Prostate gland (tissue), 2 donors: ENCODE results near the gene RUFY4. TPM values are rescaled to one million over a fixed set of nuclear protein-coding genes. Genes with fewer than 3 reads are reported as not detected.

ENCODE experiments used
- DNase-seq: peaks from one replicate; pipeline ENCODE4 v3.0.0-alpha.2; 2019; ENCODE audit warnings: low spot score
- H3K27ac ChIP-seq, 2 donors: fragments of 200-600 bp; sonication (generic); 2 replicates each; pipeline ENCODE4 v1.5.1; 2017 to 2019
- H3K27me3 ChIP-seq: fragments of 200-600 bp; sonication (generic); replicated peaks from 2 replicates; pipeline ENCODE4 v1.5.1; 2019; ENCODE audit not compliant: insufficient read depth
- H3K36me3 ChIP-seq, 2 donors: fragments of 200-600 bp; sonication (generic); 1 replicate in 1 of 2; 2 replicates in 1 of 2; pipeline versions ENCODE4 v1.5.1 to v1.8.1; 2017 to 2019
- H3K4me1 ChIP-seq: fragments of 200-600 bp; sonication (generic); replicated peaks from 2 replicates; pipeline ENCODE4 v1.5.1; 2019
- H3K4me3 ChIP-seq, 2 donors: fragments of 200-600 bp; sonication (generic); 2 replicates each; pipeline ENCODE4 v1.5.1; 2017 to 2019
- H3K9me3 ChIP-seq: fragments of 200-600 bp; sonication (generic); 2 replicates; pipeline ENCODE4 v1.5.1; 2017
- POLR2A ChIP-seq: fragments of 450-650 bp; IDR thresholded peaks from one replicate; pipeline ENCODE4 v1.6.1; 2016; ENCODE audit warnings: antibody characterized with exemption, mild to moderate bottlenecking
- POLR2AphosphoS5 ChIP-seq: sonication (generic); formaldehyde crosslinking; IDR thresholded peaks from one replicate; pipeline ENCODE4 v1.6.1; 2017; ENCODE audit warnings: antibody characterized with exemption
- WGBS: methylation state at CpG from one replicate; pipeline ENCODE4 v1.1.5; 2018; 5-methylcytosine and 5-hydroxymethylcytosine counted together
- intact Hi-C: fragments of 100-400 bp; cut with DNase I; formaldehyde crosslinking; loops from one replicate; pipeline ENCODE4 v1.14.2; 2022
- total RNA-seq, 2 donors: library from RNA; depleted of rRNA; stranded (reverse); fragments of >200 nt; gene quantifications; one replicate each; pipeline ENCODE4 v1.1.0, GENCODE V29; 2016
- TF ChIP-seq, protein P1 (sequence below), 4 experiments: fragments of 200-600 bp in 2 of 4; fragments of 450-650 bp in 2 of 4; sonication (generic) in 2 of 4; IDR thresholded peaks; 1 replicate in 3 of 4; 2 replicates in 1 of 4; pipeline ENCODE4 v1.5.1; 2016 to 2019; ENCODE audit warnings: antibody characterized with exemption in 4 of 4, mild to moderate bottlenecking in 2 of 4, moderate library complexity in 2 of 4

The RUFY4 gene
- total RNA-seq, 2 donors from 2014 or later: 0.11 to 0.27 TPM

GRCh38 chr2:218063486-218063885 lies 5.6 kb upstream of the RUFY4 start:
- no peak for DNase-seq
- intact Hi-C loops: no loop called here
- Histone ChIP-seq H3K9me3 (no peaks in the 10 kb centered on the region), H3K27me3 (no peaks in the 10 kb centered on the region), H3K36me3 (no peaks in the 10 kb centered on the region), H3K4me1 (no peaks in the 10 kb centered on the region), H3K4me3 (no peak overlapping the region), H3K27ac (no peak overlapping the region)
- WGBS: 88% methylated on average over 5 of the region's 5 CpGs
- TF ChIP-seq POLR2AphosphoS5 (no peak), POLR2A (no peak)
- TF ChIP-seq, protein P1, sequence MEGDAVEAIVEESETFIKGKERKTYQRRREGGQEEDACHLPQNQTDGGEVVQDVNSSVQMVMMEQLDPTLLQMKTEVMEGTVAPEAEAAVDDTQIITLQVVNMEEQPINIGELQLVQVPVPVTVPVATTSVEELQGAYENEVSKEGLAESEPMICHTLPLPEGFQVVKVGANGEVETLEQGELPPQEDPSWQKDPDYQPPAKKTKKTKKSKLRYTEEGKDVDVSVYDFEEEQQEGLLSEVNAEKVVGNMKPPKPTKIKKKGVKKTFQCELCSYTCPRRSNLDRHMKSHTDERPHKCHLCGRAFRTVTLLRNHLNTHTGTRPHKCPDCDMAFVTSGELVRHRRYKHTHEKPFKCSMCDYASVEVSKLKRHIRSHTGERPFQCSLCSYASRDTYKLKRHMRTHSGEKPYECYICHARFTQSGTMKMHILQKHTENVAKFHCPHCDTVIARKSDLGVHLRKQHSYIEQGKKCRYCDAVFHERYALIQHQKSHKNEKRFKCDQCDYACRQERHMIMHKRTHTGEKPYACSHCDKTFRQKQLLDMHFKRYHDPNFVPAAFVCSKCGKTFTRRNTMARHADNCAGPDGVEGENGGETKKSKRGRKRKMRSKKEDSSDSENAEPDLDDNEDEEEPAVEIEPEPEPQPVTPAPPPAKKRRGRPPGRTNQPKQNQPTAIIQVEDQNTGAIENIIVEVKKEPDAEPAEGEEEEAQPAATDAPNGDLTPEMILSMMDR (IDR thresholded peaks at IDR 0.05): no peak

GRCh38 chr2:218063896-218064295 lies 5.2 kb upstream of the RUFY4 start:
- Histone ChIP-seq H3K27ac (no peak overlapping the region), H3K4me3 (no peak overlapping the region), H3K9me3 (no peaks in the 10 kb centered on the region), H3K27me3 (no peaks in the 10 kb centered on the region), H3K4me1 (no peaks in the 10 kb centered on the region), H3K36me3 (no peaks in the 10 kb centered on the region)
- 96% methylated on average over 6 of the region's 6 CpGs for WGBS
- intact Hi-C loops: no loop called here
- no peak for DNase-seq
- TF ChIP-seq POLR2A: no peak

DNA sequence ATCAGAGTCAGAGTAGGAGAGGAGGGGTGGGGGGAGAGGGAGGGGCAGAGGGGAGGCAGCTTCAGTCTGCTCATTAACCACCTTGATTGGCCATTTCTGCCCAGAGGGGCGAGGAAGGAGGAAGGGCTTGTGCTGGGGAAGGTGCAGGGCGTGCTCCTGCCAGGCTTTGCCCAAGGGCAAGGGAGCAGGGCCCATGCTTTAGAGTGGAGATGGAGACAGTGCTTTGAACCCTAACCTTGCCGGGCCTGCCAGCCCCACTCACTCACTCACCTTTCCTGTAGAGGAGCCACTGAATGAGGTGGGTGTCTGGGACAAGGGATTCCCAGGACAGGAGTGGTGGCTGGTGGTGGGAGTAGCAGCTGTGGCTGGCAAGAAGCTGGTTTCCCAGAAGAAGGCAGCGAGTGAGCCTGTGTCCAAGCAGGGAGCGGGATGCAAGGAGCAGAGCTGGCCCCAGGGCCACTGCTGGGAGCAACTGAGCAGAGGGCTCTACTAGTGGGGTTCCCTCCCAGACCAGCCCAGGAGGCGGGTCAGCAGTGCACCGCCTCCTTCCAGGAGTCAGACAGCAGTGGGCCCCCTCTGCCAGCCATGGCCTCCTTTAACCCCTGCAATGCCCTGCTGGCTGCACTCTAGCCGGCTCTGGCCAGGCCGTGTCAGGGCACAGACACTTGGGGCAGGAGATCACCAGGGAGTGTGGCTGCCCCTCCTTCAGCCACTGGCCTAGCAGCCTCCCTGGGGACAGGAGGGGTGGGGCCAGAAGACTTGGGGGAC lies 3.6 kb upstream of the RUFY4 start:
- 73% methylated on average over 9 of the region's 9 CpGs for WGBS
- H3K4me3 ChIP-seq: no peak overlapping the region
- no peaks in the 10 kb centered on the region for H3K27me3 ChIP-seq
- H3K36me3 ChIP-seq: no peaks in the 10 kb centered on the region
- intact Hi-C loops: no loop called here
- no peak for DNase-seq
- no peaks in the 10 kb centered on the region for H3K9me3 ChIP-seq
- H3K4me1 ChIP-seq: no peaks in the 10 kb centered on the region
- no peak overlapping the region for H3K27ac ChIP-seq
- TF ChIP-seq POLR2A: no peak

DNA sequence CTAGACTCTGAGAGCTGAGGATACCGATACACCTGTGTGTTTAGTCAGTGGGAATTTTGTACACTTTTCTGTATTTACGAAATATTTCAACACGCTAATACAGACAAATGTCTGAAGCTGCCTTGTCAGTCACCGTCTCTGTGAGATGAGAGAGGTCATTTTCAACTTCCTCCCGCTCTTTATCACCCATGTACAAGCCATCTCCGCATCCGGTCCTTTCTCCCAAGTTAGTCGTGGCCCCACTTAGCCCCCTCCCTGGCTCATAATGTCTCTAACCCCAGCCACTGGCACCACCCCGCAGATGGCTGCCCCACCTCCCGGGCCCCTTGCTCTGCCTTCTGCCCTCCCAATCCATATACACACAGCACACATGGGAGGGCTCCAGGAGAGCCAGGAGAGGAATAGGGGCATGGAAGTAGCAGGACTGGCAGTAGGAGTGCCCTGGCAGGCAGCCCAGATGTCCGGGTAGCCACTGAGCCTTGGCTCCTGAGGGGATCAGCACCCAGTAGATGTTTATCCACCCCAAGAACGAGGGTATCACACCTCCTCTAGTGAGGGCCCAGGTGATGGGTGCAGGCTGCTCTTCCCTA lies 2.0 kb upstream of the RUFY4 start:
- Histone ChIP-seq H3K9me3 (no peaks in the 10 kb centered on the region), H3K4me3 (no peak overlapping the region), H3K27ac (no peak overlapping the region), H3K27me3 (no peaks in the 10 kb centered on the region), H3K4me1 (no peaks in the 10 kb centered on the region), H3K36me3 (no peaks in the 10 kb centered on the region)
- intact Hi-C loops: no loop called here
- TF ChIP-seq, protein P1 (IDR thresholded peaks at IDR 0.05): no peak
- TF ChIP-seq POLR2A: no peak
- no peak for TF ChIP-seq POLR2AphosphoS5
- no peak for DNase-seq
- 66% methylated on average over 12 of the region's 12 CpGs for WGBS

DNA sequence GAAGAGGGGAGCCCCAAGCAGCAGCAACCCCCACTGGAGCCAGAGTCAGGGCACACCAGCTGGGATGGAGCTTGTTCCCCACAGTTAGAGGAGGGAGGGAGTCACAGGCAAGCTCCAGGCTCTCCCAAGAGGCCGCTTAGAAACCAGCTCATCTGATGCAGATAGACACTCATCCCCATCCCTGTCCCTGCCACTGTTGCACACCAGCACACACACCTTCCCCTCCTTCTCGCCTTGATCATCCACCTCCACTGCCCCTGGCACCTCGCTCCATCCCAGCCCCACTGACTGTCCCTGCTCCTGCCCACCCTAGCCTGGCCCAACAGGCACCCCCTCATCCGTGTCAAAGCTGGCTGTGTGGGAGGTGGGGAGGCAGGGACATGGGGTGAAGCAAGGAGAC lies 1.5 kb upstream of the RUFY4 start:
- TF ChIP-seq POLR2A (no peak), POLR2AphosphoS5 (no peak)
- TF ChIP-seq, protein P1 (IDR thresholded peaks at IDR 0.05): no peak
- 78% methylated on average over 4 of the region's 4 CpGs for WGBS

More for the DNA sequence above, 1.5 kb upstream of the RUFY4 start:
- H3K4me3 ChIP-seq: no peak overlapping the region
- H3K9me3 ChIP-seq: no peaks in the 10 kb centered on the region
- intact Hi-C loops: no loop called here
- no peaks in the 10 kb centered on the region for H3K27me3 ChIP-seq
- no peak overlapping the region for H3K27ac ChIP-seq
- H3K4me1 ChIP-seq: no peaks in the 10 kb centered on the region
- no peak for DNase-seq
- H3K36me3 ChIP-seq: no peaks in the 10 kb centered on the region
